K562 (cell line): ENCODE data around the gene NQO2. TPM values are rescaled to one million over a fixed set of nuclear protein-coding genes. Genes with fewer than 3 reads are reported as not detected.
A peak's percentile ranks its signal among the peaks of the same experiment; 100 is the strongest.

Source experiments
- BRF1 ChIP-seq: IDR thresholded peaks from 3 replicates; pipeline ENCODE4 v1.6.1; 2011; ENCODE audit warnings: borderline replicate concordance, mild to moderate bottlenecking; ENCODE audit not compliant: insufficient read length; ENCODE audit errors: extremely low read depth
- CREB1 ChIP-seq, 2 experiments: sonication (generic) in 1 of 2; formaldehyde crosslinking in 1 of 2; IDR thresholded peaks; 2 replicates each; pipeline versions ENCODE4 v1.6.1 to v1.8.0; 2012 to 2022; ENCODE audit warnings: inconsistent platforms in 1 of 2, mild to moderate bottlenecking in 1 of 2, missing genetic modification reagents in 1 of 2, moderate library complexity in 1 of 2
- DIDO1 ChIP-seq: fragments of 450-650 bp; IDR thresholded peaks from 2 replicates; pipeline ENCODE4 v1.6.1; 2016; ENCODE audit warnings: low read depth, missing biosample characterization, missing genetic modification characterization
- HDAC1 ChIP-seq, 2 experiments: fragments of 450-650 bp; IDR thresholded peaks; 2 replicates each; pipeline ENCODE4 v1.6.1; 2016 to 2017; ENCODE audit warnings: inconsistent platforms in 1 of 2, mild to moderate bottlenecking in 1 of 2, moderate library complexity in 1 of 2
- HOXB6 ChIP-seq: fragments of 250-450 bp; sonication (Bioruptor Pico); IDR thresholded peaks from 2 replicates; pipeline ENCODE4 v1.5.1; 2022; ENCODE audit warnings: mild to moderate bottlenecking, borderline replicate concordance
- KAT8 ChIP-seq: fragments of 450-650 bp; IDR thresholded peaks from 2 replicates; pipeline ENCODE4 v1.6.1; 2016; ENCODE audit warnings: low read depth, mild to moderate bottlenecking
- POLR2AphosphoS5 ChIP-seq: IDR thresholded peaks from 2 replicates; pipeline ENCODE4 v1.6.1; 2011; ENCODE audit warnings: mild to moderate bottlenecking, low read depth, low read length, moderate library complexity; ENCODE audit not compliant: control insufficient read depth, insufficient read depth
- RB1 ChIP-seq: fragments of 450-650 bp; IDR thresholded peaks from 2 replicates; pipeline ENCODE4 v1.6.1; 2017; ENCODE audit warnings: low read depth, mild to moderate bottlenecking
- RBBP5 ChIP-seq: fragments of 200-600 bp; sonication (generic); IDR thresholded peaks from 2 replicates; pipeline ENCODE4 v1.6.1; 2012; ENCODE audit warnings: borderline replicate concordance, mild to moderate bottlenecking, low read length, control low read depth, inconsistent platforms; ENCODE audit not compliant: insufficient read depth, poor library complexity, severe bottlenecking
- ZNF75A ChIP-seq: fragments of 450-650 bp; formaldehyde crosslinking; IDR thresholded peaks from 2 replicates; pipeline ENCODE4 v1.4.0; 2020; ENCODE audit warnings: mild to moderate bottlenecking
- polyA plus RNA-seq, 8 experiments: library from polyadenylated mRNA; depleted of rRNA in 4 of 8; stranded (reverse) in 5 of 8; unstranded in 3 of 8; fragments of >200 nt; fragmentation: Nextera tagmentation in 2 of 8; fragmentation: Illumina TruSeq in 1 of 8; extraction: Ambion mirVana in 2 of 8; extraction: Trizol in 1 of 8; gene quantifications; 2 replicates each; pipeline versions ENCODE4 v1.2.1 to v1.2.3, GENCODE V29; 2011 to 2014; ENCODE audit warnings: inconsistent platforms in 1 of 8, missing spikeins in 1 of 8
- total RNA-seq, 7 experiments: library from RNA; depleted of rRNA in 6 of 7; stranded (reverse); fragments of >200 nt in 6 of 7; fragmentation: Illumina TruSeq in 2 of 7; extraction: Trizol in 2 of 7; gene quantifications; 2 replicates each; pipeline versions ENCODE4 v1.2.1 to v1.2.3, GENCODE V29; 2011 to 2021; ENCODE audit warnings: low replicate concordance in 1 of 7
- TF ChIP-seq, protein P1 (sequence below): fragments of 200-600 bp; sonication (generic); IDR thresholded peaks from one replicate; pipeline ENCODE4 v1.6.1; 2012; ENCODE audit warnings: mild to moderate bottlenecking, low read depth, low read length, inconsistent platforms
- TF ChIP-seq, protein P2 (sequence below): fragments of 450-650 bp; IDR thresholded peaks from 2 replicates; pipeline ENCODE4 v1.6.1; 2018; ENCODE audit warnings: mild to moderate bottlenecking, low read depth; ENCODE audit not compliant: partially characterized antibody

The NQO2 gene
- total and polyA plus RNA-seq, 9 of the 15 experiments (the other 6 are each of a cell fraction or from before 2014, with no cell fraction given): 54.6 to 214 (median 116) TPM

DNA sequence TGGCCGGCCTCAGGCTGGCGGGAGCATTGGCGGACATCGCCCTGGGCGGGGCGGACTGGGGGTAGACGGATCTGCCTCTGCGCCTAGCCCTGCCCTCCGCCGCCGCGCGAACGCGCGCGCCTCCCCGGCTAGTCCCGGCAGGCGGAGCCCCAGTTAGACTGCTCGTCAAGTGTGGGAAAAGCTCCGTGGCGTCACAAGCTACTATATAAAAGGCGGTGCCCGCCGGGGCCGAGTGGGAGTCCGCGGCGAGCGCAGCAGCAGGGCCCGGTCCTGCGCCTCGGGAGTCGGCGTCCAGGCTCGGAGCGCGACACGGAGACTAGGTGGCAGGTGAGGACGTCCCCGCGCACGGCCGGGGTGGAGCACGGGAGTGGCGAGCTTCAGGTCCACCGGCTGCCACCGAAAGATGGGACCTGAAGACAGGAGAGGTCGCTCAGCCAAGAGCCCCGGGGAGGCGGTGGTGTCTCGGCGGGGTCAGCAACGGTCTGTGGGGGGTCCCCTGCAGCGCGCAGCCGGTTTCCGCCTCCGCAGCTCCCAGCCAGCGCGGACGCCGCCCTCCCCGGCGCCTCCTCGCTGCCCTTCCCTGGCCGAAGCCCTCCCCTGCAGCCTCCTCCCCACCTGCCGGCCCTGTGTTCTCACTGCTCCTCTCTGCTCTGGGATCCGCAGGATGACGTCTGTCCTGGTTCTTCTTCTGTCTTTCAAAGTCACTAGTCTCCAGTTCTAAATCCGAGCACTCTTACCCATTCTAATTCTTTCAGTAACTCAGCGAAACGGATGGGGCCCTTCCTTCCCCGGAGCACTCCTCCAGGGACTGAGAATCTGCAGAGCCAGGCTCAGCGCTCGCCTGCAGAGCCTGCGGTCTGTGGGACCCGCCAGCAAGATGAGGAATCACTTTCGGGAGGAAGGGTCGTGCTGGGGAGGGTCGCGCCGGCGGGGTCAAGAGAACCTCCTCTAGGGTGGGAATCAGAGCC is 64.3 kb downstream of the NQO2 start (continued):
- TF ChIP-seq, protein P1, sequence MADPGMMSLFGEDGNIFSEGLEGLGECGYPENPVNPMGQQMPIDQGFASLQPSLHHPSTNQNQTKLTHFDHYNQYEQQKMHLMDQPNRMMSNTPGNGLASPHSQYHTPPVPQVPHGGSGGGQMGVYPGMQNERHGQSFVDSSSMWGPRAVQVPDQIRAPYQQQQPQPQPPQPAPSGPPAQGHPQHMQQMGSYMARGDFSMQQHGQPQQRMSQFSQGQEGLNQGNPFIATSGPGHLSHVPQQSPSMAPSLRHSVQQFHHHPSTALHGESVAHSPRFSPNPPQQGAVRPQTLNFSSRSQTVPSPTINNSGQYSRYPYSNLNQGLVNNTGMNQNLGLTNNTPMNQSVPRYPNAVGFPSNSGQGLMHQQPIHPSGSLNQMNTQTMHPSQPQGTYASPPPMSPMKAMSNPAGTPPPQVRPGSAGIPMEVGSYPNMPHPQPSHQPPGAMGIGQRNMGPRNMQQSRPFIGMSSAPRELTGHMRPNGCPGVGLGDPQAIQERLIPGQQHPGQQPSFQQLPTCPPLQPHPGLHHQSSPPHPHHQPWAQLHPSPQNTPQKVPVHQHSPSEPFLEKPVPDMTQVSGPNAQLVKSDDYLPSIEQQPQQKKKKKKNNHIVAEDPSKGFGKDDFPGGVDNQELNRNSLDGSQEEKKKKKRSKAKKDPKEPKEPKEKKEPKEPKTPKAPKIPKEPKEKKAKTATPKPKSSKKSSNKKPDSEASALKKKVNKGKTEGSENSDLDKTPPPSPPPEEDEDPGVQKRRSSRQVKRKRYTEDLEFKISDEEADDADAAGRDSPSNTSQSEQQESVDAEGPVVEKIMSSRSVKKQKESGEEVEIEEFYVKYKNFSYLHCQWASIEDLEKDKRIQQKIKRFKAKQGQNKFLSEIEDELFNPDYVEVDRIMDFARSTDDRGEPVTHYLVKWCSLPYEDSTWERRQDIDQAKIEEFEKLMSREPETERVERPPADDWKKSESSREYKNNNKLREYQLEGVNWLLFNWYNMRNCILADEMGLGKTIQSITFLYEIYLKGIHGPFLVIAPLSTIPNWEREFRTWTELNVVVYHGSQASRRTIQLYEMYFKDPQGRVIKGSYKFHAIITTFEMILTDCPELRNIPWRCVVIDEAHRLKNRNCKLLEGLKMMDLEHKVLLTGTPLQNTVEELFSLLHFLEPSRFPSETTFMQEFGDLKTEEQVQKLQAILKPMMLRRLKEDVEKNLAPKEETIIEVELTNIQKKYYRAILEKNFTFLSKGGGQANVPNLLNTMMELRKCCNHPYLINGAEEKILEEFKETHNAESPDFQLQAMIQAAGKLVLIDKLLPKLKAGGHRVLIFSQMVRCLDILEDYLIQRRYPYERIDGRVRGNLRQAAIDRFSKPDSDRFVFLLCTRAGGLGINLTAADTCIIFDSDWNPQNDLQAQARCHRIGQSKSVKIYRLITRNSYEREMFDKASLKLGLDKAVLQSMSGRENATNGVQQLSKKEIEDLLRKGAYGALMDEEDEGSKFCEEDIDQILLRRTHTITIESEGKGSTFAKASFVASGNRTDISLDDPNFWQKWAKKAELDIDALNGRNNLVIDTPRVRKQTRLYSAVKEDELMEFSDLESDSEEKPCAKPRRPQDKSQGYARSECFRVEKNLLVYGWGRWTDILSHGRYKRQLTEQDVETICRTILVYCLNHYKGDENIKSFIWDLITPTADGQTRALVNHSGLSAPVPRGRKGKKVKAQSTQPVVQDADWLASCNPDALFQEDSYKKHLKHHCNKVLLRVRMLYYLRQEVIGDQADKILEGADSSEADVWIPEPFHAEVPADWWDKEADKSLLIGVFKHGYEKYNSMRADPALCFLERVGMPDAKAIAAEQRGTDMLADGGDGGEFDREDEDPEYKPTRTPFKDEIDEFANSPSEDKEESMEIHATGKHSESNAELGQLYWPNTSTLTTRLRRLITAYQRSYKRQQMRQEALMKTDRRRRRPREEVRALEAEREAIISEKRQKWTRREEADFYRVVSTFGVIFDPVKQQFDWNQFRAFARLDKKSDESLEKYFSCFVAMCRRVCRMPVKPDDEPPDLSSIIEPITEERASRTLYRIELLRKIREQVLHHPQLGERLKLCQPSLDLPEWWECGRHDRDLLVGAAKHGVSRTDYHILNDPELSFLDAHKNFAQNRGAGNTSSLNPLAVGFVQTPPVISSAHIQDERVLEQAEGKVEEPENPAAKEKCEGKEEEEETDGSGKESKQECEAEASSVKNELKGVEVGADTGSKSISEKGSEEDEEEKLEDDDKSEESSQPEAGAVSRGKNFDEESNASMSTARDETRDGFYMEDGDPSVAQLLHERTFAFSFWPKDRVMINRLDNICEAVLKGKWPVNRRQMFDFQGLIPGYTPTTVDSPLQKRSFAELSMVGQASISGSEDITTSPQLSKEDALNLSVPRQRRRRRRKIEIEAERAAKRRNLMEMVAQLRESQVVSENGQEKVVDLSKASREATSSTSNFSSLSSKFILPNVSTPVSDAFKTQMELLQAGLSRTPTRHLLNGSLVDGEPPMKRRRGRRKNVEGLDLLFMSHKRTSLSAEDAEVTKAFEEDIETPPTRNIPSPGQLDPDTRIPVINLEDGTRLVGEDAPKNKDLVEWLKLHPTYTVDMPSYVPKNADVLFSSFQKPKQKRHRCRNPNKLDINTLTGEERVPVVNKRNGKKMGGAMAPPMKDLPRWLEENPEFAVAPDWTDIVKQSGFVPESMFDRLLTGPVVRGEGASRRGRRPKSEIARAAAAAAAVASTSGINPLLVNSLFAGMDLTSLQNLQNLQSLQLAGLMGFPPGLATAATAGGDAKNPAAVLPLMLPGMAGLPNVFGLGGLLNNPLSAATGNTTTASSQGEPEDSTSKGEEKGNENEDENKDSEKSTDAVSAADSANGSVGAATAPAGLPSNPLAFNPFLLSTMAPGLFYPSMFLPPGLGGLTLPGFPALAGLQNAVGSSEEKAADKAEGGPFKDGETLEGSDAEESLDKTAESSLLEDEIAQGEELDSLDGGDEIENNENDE: no peak
- TF ChIP-seq POLR2AphosphoS5 (peak; percentile 86), HOXB6 (CRISPR knock-in tag) (no peak), CREB1 (IDR thresholded peaks at IDR 0.05) (peak; percentile 75), CREB1 (CRISPR knock-in tag; IDR thresholded peaks at IDR 0.05) (peak; percentile 79), BRF1 (no peak), DIDO1 (tag) (no peak), RBBP5 (peak; percentile 75), HDAC1 (IDR thresholded peaks at IDR 0.05) (peak in 1 of 2 experiments; percentile 79; a peak in 1 of 4 replicates), ZNF75A (CRISPR knock-in tag) (peak; percentile 100), RB1 (peak; percentile 89; the same call in 1 of the 2 replicates), KAT8 (no peak)
- TF ChIP-seq, protein P2, sequence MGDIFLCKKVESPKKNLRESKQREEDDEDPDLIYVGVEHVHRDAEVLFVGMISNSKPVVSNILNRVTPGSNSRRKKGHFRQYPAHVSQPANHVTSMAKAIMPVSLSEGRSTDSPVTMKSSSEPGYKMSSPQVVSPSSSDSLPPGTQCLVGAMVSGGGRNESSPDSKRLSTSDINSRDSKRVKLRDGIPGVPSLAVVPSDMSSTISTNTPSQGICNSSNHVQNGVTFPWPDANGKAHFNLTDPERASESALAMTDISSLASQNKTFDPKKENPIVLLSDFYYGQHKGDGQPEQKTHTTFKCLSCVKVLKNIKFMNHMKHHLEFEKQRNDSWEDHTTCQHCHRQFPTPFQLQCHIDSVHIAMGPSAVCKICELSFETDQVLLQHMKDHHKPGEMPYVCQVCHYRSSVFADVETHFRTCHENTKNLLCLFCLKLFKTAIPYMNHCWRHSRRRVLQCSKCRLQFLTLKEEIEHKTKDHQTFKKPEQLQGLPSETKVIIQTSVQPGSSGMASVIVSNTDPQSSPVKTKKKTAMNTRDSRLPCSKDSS: no peak
